ENCODE data around the gene BFAR.
"Not testable (repeated sequence)": the region's sequence is repeated elsewhere in the genome, so short reads cannot be mapped to it uniquely, and the experiment has no call there.

BFAR gene

DNA sequence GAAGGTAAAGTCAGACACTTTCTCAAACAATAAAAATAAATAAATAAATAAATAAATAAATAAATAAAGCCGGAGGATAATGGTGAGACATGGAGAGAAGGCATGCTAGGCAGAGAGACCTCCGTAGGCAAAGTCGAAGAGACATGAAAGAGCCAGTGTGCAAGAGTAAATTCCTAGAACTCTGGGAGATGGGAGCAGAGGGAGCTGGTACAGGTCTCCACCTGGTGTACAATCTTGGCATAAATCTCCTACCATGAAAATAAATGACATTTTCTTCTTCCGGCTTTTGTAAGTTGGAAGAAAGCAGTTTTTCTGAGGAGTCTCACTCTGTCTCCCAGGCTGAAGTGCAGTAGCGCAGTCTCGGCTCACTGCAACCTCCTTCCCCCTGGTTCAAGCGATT lies 69.1 kb downstream of the BFAR start:
- DNase-seq = not testable (repeated sequence)

DNA sequence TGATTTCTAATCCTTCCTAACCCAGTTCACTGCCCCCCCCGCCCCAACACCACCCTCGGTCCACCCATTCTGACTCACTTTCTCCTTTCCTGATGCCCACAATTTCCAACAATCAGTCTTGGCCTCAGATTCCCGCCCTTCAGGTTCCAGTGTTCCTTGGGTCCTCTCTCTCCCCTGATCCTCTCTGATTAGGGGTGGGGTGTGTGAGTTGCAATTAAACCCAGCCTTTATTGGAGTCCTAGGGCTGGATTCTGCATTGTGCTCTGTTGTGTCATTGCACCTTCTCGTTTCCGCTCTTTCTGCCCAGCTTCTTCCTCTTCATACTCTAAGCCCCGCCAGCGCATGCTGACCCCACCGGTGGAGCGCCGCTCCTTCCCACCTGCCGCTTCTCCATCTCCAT lies 69.9 kb downstream of the BFAR start:
- not testable (repeated sequence) for DNase-seq

DNA sequence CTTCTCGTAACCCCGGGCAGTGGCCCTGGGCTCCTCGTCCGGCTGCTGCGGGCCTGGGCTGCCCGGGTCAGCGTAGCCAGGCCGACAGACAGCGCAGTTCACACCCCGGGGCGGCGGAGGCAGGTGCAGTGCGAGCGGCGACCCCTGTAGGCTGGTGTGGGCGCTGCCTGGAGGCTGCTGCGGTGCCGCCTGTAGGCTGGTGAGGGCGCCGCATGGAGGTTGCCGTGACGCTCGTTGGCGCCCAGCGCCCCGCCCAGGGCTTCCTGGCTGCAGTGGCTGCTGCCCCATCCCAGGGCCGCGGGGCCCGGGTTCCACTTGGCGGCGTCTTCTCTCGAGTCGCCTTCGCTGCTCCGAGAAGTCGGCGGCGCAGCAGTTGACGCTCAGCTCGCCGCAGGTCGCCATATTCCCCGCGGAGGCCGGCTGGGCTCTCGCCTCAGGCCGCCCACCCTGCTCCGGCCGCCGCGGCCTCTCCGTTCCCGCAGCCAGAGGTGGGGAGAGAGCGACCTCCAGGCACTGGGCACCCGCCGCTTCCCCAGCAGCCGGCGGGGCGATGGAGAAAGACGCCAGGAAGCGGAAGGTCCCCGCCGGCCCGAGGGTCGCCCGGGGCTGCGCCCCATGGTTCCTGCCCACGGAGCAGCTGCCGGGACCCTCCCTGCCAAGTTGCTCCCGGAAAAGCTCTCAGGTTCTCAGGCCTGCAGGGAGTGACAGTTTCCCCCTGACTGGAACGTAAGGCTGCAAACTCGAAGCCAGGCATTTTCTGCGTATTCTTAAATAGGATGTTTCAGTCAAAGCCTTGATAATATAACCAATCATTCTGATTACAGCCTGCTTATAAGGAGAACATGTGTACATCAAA lies 70.6 kb downstream of the BFAR start, which contains the start of gene NPIPA3:
Gene NPIPA3 (plus strand): TSS at position 256 of the 856 bp plus-strand sequence. CDS start 5,533 bp downstream, outside the sequence.
- not testable (repeated sequence) for DNase-seq
